Measurements from ENCODE around the gene ART5. TPM values are rescaled to one million over a fixed set of nuclear protein-coding genes. Genes with fewer than 3 reads are reported as not detected.
"Not testable (repeated sequence)": the region's sequence is repeated elsewhere in the genome, so short reads cannot be mapped to it uniquely, and the experiment has no call there.

The ART5 gene
- total RNA-seq, 2 experiments from 2014 or later = not detected

DNA sequence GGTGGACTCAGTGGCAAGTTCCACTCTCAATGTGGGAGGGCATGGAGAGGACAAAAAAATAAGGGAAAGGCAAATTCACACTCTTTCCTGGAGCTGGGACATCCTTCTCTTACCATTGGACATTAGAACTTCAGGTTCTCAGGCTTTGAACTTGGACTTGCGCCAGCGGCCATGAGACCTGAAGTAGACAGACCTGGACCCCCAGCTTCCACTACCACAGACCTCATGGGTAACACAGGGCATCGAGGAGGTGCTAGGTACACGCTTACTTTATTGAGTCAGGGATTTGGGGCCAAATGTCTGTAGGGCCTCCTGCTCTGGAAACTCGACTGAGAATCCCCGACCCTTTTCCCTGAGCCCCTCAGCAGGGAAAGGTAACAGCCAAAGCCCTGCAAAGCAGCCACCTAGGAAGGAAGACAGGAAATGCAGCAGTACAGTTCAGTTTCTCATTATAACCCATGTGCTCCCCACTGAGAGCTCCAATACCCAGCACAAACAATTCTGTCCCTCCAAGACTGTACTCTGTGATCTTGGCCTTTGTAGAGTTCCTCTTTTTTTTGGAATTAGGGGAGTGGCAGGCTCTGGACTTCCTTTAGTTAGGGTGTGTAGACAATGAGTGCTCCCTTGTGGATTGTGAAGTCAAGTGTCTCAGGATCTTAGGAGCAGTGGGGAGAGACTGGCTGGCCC is 23.7 kb upstream of the ART5 start:
- Mint-ChIP-seq H3K4me1 (no peaks in the 10 kb centered on the region), H3K36me3 (peaks cover 20% of the 10 kb centered on the region), H3K9me3 (no peaks in the 10 kb centered on the region), H3K4me3 (no peak overlapping the region), H3K27me3 (no peaks in the 10 kb centered on the region), H3K27ac (no peak overlapping the region)
- DNase-seq = no peak

DNA sequence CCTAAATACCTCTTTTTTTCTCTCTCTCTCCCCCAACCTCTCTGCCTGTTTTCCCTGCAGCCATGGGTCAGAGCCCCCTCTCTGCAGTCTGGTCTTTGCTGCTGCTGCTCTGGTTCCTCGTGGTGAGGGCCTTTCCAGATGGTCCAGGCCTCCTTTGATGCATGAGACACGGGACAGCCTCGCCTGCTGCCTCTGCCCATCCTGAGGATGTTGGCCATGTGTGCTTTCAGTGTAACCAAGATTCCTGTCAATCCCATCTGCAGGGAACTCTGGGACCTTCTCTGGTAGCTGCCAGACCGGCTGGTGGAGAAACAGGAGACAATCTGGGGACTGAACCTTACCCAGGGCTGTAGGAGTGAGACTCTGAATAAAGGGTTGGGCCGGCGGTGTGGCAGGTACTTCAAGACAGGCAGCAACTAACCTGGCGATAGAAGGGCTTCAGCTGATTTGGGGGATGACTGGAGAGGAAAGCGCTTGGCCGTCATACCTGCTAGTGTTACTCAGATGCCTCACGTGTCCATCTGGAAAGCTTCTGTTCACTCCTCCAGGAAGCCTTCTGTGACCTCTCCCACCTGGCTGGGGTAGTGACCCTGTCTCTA is 22.3 kb upstream of the ART5 start:
- no peak for DNase-seq
- H3K4me1 Mint-ChIP-seq = no peaks in the 10 kb centered on the region
- no peak overlapping the region for H3K4me3 Mint-ChIP-seq
- H3K27ac Mint-ChIP-seq = no peak overlapping the region
- H3K27me3 Mint-ChIP-seq = no peaks in the 10 kb centered on the region
- no peaks in the 10 kb centered on the region for H3K9me3 Mint-ChIP-seq
- H3K36me3 Mint-ChIP-seq = peaks cover 14% of the 10 kb centered on the region

DNA sequence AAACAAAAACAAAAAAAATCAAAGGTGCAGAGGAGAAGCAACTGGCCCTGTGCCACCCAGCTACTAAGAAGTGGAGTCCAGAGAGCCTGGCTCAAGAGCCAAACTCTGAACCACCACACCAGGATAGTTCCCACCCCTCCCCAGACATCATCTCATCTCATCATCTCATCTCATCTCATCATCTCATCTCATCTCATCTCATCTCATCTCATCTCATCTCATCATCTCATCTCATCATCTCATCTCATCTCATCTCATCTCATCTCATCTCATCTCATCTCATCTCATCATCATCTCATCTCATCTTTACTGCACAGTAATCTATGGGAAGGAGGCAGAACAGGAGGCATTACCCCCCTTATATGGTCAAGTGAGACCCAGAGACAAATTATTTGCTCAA is 21.1 kb upstream of the ART5 start:
- H3K4me1 Mint-ChIP-seq = no peaks in the 10 kb centered on the region
- no peak for DNase-seq
- no peak overlapping the region for H3K4me3 Mint-ChIP-seq
- H3K27ac Mint-ChIP-seq = no peak overlapping the region
- peaks cover 9% of the 10 kb centered on the region for H3K36me3 Mint-ChIP-seq
- no peaks in the 10 kb centered on the region for H3K27me3 Mint-ChIP-seq
- no peaks in the 10 kb centered on the region for H3K9me3 Mint-ChIP-seq

DNA sequence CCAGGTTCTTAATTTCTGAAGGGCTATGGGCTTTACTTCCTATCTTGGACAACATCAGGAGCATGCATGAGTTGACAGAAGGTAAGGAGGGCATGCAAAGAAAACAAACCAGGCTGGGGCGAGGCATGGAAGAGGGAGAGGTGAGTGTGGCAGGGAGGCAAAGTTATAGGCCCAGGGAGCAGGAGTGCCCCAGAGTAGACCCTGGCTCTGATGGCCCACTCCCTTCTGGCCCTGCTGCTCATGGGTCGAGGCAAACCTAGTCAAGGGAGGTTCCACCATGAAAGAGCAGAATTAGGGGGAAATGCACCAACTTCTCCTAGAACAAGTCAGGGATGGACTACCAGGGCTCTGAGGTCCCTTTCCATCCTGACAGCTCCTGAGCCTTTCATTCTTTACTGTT is 19.2 kb upstream of the ART5 start:
- no peak for DNase-seq
- Mint-ChIP-seq H3K4me1 (no peaks in the 10 kb centered on the region), H3K4me3 (no peak overlapping the region), H3K9me3 (no peaks in the 10 kb centered on the region), H3K36me3 (peaks cover 9% of the 10 kb centered on the region), H3K27ac (no peak overlapping the region), H3K27me3 (no peaks in the 10 kb centered on the region)

DNA sequence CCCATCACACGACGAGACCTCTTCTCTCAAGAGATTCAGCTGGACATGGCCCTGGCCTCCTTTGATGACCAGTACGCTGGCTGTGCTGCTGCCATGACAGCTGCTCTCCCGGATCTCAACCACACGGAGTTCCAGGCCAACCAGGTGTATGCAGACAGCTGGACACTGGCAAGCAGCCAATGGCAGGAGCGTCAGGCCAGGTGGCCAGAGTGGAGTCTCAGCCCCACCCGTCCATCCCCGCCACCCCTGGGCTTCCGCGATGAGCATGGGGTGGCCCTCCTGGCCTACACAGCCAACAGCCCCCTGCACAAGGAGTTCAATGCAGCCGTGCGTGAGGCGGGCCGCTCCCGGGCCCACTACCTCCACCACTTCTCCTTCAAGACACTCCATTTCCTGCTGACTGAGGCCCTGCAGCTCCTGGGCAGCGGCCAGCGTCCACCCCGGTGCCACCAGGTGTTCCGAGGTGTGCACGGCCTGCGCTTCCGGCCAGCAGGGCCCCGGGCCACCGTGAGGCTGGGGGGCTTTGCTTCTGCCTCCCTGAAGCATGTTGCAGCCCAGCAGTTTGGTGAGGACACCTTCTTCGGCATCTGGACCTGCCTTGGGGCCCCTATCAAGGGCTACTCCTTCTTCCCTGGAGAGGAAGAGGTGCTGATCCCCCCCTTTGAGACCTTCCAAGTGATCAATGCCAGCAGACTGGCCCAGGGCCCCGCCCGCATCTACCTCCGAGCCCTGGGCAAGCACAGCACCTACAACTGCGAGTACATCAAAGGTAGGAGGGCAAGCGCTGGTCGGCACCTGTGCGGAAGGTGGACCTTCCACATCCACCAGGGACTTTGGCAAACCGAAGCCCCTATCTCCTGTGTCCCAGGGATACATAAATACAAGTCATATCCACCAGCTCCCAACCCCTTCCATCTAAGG is 18.1 kb upstream of the ART5 start:
- Mint-ChIP-seq H3K27ac (no peak overlapping the region), H3K27me3 (peaks cover 6% of the 10 kb centered on the region), H3K4me3 (no peak overlapping the region), H3K9me3 (no peaks in the 10 kb centered on the region), H3K36me3 (peaks cover 6% of the 10 kb centered on the region), H3K4me1 (no peaks in the 10 kb centered on the region)
- no peak for DNase-seq

DNA sequence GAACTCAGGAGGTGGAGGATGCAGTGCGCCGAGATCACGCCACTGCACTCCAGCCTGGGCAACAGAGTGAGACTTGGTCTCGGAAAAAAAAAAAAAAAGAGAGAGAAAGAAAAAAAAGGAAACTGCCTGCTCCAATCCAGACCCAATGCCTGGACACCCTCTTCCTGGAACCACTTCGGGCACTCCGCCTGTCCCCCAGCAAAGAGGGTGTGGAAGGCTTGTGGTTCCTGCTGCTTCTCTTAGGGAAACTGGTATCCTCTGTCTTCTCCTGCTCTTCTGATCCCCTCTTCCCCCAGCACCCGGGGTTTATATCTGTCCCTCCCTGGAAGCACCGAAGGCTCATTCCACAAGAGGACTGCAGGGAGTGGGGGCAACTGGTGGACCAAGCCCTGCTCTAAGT is 16.5 kb upstream of the ART5 start:
- no peak overlapping the region for H3K27ac Mint-ChIP-seq
- no peak overlapping the region for H3K4me3 Mint-ChIP-seq
- no peaks in the 10 kb centered on the region for H3K36me3 Mint-ChIP-seq
- H3K9me3 Mint-ChIP-seq = no peaks in the 10 kb centered on the region
- no peaks in the 10 kb centered on the region for H3K4me1 Mint-ChIP-seq
- DNase-seq = no peak
- H3K27me3 Mint-ChIP-seq = peaks cover 6% of the 10 kb centered on the region

DNA sequence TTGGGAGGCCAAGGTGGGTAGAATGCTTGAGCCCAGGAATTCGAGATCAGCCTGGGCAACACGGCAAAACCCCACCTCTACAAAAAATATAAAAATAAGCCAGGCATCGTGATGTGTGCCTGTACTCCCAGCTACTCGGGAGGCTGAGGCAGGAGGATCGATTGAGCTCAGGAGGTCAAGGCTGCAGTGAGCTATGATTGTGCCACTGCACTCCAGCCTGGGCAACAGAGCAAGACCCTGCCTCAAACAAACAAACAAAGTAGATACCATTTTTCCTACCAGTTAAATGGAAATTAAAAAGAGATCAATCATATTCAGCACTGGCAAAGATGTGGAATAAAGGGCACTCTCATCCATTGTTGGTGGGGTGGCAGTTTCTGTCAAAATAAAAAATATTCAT is 15.5 kb upstream of the ART5 start:
- not testable (repeated sequence) for H3K4me1 Mint-ChIP-seq, H3K27ac Mint-ChIP-seq, DNase-seq, H3K27me3 Mint-ChIP-seq, H3K4me3 Mint-ChIP-seq, H3K36me3 Mint-ChIP-seq, H3K9me3 Mint-ChIP-seq

DNA sequence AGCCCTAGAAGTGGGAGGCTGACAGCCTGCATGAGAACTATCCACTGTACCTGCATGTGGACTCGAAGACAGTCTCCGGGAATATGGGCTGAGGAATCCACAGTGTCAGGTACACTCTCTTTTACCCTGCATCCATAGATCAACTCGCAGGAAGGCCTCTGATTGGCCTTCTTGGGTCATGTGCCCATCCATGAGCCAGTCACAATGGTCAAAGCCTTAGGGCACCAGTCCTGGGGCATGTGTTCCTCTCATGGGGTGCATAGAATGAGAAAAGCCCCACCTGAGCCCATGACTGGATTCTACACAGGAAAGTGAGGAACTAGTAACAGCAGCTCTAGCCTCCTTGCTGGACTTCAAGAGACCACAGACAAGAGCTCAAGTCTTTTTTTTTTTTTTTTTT is 13.8 kb upstream of the ART5 start:
- Mint-ChIP-seq H3K27me3 (peaks cover 7% of the 10 kb centered on the region), H3K4me1 (no peaks in the 10 kb centered on the region), H3K36me3 (no peaks in the 10 kb centered on the region), H3K4me3 (no peak overlapping the region), H3K9me3 (no peaks in the 10 kb centered on the region), H3K27ac (no peak overlapping the region)
- no peak for DNase-seq

DNA sequence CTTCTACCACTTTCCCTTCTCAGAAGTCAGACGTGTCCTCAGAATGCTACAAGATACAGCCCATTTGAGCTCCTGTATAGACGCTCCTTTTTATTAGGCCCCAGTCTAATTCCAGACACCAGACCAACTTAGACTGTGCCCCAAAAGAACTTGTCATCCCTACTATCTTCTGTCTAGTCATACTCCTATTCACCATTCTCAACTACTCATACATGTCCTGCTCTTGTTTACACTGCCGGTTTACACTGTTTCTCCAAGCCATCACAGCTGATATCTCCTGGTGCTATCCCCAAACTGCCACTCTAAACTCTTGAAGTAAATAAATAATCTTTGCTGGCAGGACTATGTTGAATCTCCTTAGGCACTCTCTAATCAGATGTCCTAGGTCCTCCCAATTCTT is 10.7 kb upstream of the ART5 start:
- not testable (repeated sequence) for DNase-seq, H3K27ac Mint-ChIP-seq, H3K36me3 Mint-ChIP-seq, H3K4me1 Mint-ChIP-seq, H3K4me3 Mint-ChIP-seq, H3K9me3 Mint-ChIP-seq
- peaks cover 35% of the 10 kb centered on the region for H3K27me3 Mint-ChIP-seq

DNA sequence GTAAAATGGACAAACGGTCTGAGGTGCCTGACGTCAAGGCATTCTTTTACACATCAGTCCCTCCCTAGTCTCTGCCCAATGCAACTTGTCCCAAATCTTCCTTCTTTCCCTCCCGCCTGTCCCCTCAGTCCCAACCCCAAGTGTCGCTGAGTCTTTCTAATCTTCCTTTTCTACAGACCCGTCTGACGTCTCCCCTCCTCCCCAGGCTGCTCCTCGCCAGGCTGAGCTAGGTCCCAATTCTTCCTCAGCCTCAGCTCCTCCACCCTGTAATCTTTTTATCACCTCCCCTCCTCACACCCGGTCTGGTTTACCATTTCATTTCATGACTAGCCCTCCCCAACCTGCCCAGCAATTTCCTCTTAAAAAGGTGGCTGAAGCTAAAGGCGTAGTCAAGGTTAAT is 7.6 kb upstream of the ART5 start:
- not testable (repeated sequence) for H3K4me1 Mint-ChIP-seq, DNase-seq, H3K4me3 Mint-ChIP-seq, H3K27ac Mint-ChIP-seq, H3K36me3 Mint-ChIP-seq, H3K9me3 Mint-ChIP-seq
- H3K27me3 Mint-ChIP-seq = peaks cover 48% of the 10 kb centered on the region

DNA sequence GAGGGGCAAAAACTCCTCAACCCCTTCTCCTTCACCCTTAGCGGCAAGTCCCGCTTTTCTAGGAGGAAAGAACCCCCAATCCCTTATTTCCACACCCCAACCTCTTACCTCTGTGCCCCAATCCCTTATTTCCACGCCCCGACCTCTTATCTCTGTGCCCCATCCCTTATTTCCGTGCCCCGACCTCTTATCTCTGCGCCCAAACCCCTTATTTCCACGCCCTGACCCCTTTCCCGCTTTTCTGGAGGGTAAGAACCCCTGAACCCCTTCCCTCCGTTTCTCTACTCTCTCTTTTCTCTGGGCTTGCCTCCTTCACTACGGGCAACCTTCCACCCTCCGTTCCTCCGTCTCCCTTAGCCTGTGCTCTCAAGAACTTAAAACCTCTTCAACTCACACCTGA is 7.1 kb upstream of the ART5 start:
- H3K27ac Mint-ChIP-seq, DNase-seq, H3K36me3 Mint-ChIP-seq, H3K4me1 Mint-ChIP-seq, H3K9me3 Mint-ChIP-seq, H3K4me3 Mint-ChIP-seq: not testable (repeated sequence)
- H3K27me3 Mint-ChIP-seq = peaks cover 53% of the 10 kb centered on the region

DNA sequence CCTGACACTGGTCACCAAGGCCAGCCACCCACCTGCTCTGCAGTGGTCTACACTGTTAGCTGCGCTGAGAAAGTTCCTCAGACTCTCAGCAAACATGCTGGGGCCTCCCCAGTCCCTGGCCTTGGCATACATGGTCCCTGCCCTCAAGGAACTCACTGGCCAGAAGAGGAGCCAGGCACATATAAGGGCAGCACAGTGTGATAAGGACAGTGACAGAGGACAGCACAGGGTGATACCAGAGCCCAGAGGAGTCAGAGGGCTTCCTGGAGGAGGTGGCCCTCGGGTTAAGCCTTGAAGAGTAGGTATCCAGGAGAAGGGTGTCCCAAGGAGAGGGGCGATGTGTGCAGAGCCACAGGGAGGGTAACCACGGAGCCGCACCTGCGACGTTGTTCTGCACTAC is 3.8 kb upstream of the ART5 start:
- Mint-ChIP-seq H3K36me3 (no peaks in the 10 kb centered on the region), H3K27ac (no peak overlapping the region), H3K4me1 (peaks cover 3% of the 10 kb centered on the region), H3K9me3 (no peaks in the 10 kb centered on the region), H3K4me3 (no peak overlapping the region), H3K27me3 (peaks cover 74% of the 10 kb centered on the region)
- DNase-seq = no peak

DNA sequence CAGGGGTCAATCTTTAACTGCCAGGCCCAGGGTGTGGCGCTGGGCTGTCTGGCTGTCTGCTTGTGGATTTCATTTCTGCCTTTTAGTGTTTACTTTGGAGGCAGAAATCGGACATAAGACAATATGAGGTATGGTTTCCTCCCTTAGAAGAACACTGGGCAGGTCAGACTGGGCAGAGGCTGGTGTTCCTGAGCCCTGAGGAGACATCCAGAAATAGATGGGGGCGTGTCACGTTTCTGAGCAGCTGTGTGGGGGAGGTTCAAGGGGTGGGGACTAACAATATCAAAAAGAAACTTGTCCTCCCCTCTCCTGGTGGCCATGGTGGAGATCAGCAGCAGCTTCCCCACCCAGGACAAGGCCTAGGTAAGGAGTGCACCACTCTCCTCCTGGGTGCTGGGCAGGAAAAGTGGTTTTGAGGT is 3.0 kb upstream of the ART5 start, which contains the start of gene ART1:
ART1 (plus strand) TSS at position 312 of the 419 bp plus-strand sequence. CDS start 14,086 bp downstream, outside the sequence.
- Mint-ChIP-seq H3K4me1 (peaks cover 3% of the 10 kb centered on the region), H3K27me3 (peaks cover 67% of the 10 kb centered on the region), H3K4me3 (no peak within 1 kb of the TSS), H3K27ac (no peak within 1 kb of the TSS), H3K9me3 (no peaks in the 10 kb centered on the region), H3K36me3 (no peaks in the 10 kb centered on the region)
- no peak for DNase-seq

DNA sequence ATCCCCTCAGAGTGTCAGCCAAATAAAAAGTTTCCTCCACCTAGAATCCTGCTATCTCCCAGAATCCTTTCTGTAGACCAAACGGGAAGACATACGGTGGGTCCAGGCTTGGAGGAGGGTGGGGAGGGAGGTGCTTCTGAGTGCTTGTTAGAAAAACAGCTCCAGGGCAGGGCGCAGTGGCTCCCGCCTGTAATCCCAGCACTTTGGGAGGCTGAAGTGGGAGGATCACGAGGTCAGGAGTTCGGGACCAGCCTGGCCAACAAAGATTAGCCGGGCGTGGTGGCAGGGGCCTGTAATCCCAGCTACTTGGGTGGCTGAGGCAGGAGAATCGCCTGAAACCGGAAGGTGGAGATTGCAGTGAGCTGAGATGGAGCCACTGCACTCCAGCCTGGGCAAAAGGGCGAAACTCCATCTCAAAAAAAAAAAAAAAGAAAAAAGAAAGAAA is 1.3 kb upstream of the ART5 start:
- H3K4me1 Mint-ChIP-seq, DNase-seq, H3K9me3 Mint-ChIP-seq, H3K36me3 Mint-ChIP-seq, H3K4me3 Mint-ChIP-seq, H3K27ac Mint-ChIP-seq: not testable (repeated sequence)
- H3K27me3 Mint-ChIP-seq = peaks cover 50% of the 10 kb centered on the region
